Esophagus squamous epithelium (tissue), 5 donors: Measurements from ENCODE around the gene COL27A1. TPM values are rescaled to one million over a fixed set of nuclear protein-coding genes. Genes with fewer than 3 reads are reported as not detected.

Source experiments
- DNase-seq: peaks from one replicate; lab custom pipeline; 2025; lab: John Stamatoyannopoulos, UW
- H3K27ac ChIP-seq, 4 donors: fragments of 200-600 bp; sonication (generic); one replicate each; pipeline ENCODE4 v1.5.1; 2016 to 2019; ENCODE audit warnings: mild to moderate bottlenecking in 1 of 4
- H3K27me3 ChIP-seq, 4 donors: fragments of 200-600 bp; sonication (generic); 1 replicate in 3 of 4; 2 replicates in 1 of 4; pipeline versions ENCODE4 v1.5.1 to v1.6.0; 2017 to 2021; ENCODE audit warnings: antibody characterized with exemption in 1 of 4
- H3K36me3 ChIP-seq, 3 donors: fragments of 200-600 bp; sonication (generic); one replicate each; pipeline ENCODE4 v1.5.1; 2016 to 2019
- H3K4me1 ChIP-seq, 3 donors: fragments of 200-600 bp; sonication (generic); one replicate each; pipeline ENCODE4 v1.5.1; 2017 to 2019
- H3K4me3 ChIP-seq, 4 donors: fragments of 200-600 bp; sonication (generic); 1 replicate in 3 of 4; 2 replicates in 1 of 4; pipeline ENCODE4 v1.5.1; 2016 to 2019; ENCODE audit warnings: mild to moderate bottlenecking in 2 of 4, moderate library complexity in 1 of 4
- H3K9me3 ChIP-seq, 3 donors: fragments of 200-600 bp; sonication (generic); one replicate each; pipeline ENCODE4 v1.5.1; 2016 to 2019
- CTCF ChIP-seq, 6 experiments: fragments of 450-650 bp in 4 of 6; fragments of 200-600 bp in 2 of 6; sonication (generic) in 2 of 6; IDR thresholded peaks; one replicate each; pipeline ENCODE4 v1.5.1; 2016 to 2019; ENCODE audit warnings: antibody characterized with exemption in 6 of 6, mild to moderate bottlenecking in 4 of 6, moderate library complexity in 4 of 6
- POLR2A ChIP-seq, 4 donors: fragments of 450-650 bp; IDR thresholded peaks; one replicate each; pipeline ENCODE4 v1.6.1; 2017; ENCODE audit warnings: antibody characterized with exemption in 4 of 4, mild to moderate bottlenecking in 4 of 4, moderate library complexity in 3 of 4
- WGBS, 2 donors: methylation state at CpG; one replicate each; pipeline ENCODE4 v1.1.5; 2018; 5-methylcytosine and 5-hydroxymethylcytosine counted together
- intact Hi-C: fragments of 100-400 bp; cut with DNase I; formaldehyde crosslinking; loops from one replicate; pipeline ENCODE4 v1.15.0; 2022
- total RNA-seq, 4 donors: library from RNA; depleted of rRNA; stranded (reverse); fragments of >200 nt; gene quantifications; one replicate each; pipeline ENCODE4 v1.1.0, GENCODE V29; 2016
- donor health status: DM: yes; HTN: yes; CAD: no.

COL27A1 gene
- total RNA-seq, 4 donors from 2014 or later: 7.5 to 34.0 (median 12.0) TPM

- Histone ChIP-seq H3K9me3 (no peaks in the 10 kb centered on the region), H3K27ac (no peak overlapping the region), H3K4me1 (peaks cover 0 to 7% (median 0%) of the 10 kb centered on the region in 3 donors), H3K4me3 (no peak overlapping the region), H3K36me3 (peaks cover 0 to 45% (median 0%) of the 10 kb centered on the region in 3 donors), H3K27me3 (no peaks in the 10 kb centered on the region)
- intact Hi-C loops: no loop called here
- TF ChIP-seq POLR2A (IDR thresholded peaks at IDR 0.05): no peak
- 50 to 73% methylated on average over 3 to 5 of the region's 5 CpGs for WGBS, 2 donors
- no peak for DNase-seq
Measured at GRCh38 chr9:114303571-114303970, 148.2 kb downstream of the COL27A1 start.

- no peak for TF ChIP-seq CTCF (IDR thresholded peaks at IDR 0.05)
- TF ChIP-seq POLR2A (IDR thresholded peaks at IDR 0.05): no peak
- Histone ChIP-seq H3K36me3 (peaks cover 0 to 47% (median 0%) of the 10 kb centered on the region in 3 donors), H3K27ac (no peak overlapping the region), H3K4me3 (no peak overlapping the region), H3K4me1 (peaks cover 0 to 7% (median 0%) of the 10 kb centered on the region in 3 donors), H3K9me3 (no peaks in the 10 kb centered on the region), H3K27me3 (no peaks in the 10 kb centered on the region)
- 73 to 90% methylated on average over 2 to 3 of the region's 4 CpGs for WGBS, 2 donors
- intact Hi-C loops: no loop called here
- DNase-seq: no peak
Measured at GRCh38 chr9:114303977-114304376, 148.6 kb downstream of the COL27A1 start.

GRCh38 chr9:114304416-114305188 is 149.3 kb downstream of the COL27A1 start:
- no peak for DNase-seq
- Histone ChIP-seq H3K9me3 (no peaks in the 10 kb centered on the region), H3K4me1 (peaks cover 0 to 7% (median 0%) of the 10 kb centered on the region in 3 donors), H3K4me3 (no peak overlapping the region), H3K27ac (no peak overlapping the region), H3K27me3 (no peaks in the 10 kb centered on the region), H3K36me3 (peaks cover 0 to 44% (median 0%) of the 10 kb centered on the region in 3 donors)
- 75 to 100% methylated on average over 3 to 9 of the region's 10 CpGs for WGBS, 2 donors
- intact Hi-C loops: no loop called here
- no peak for TF ChIP-seq POLR2A (IDR thresholded peaks at IDR 0.05)
- no peak for TF ChIP-seq CTCF (IDR thresholded peaks at IDR 0.05)

- H3K4me3 ChIP-seq: no peak overlapping the region
- WGBS, 2 donors: 74 to 83% methylated on average over 6 of the region's 6 CpGs
- no peak for DNase-seq
- H3K27me3 ChIP-seq: no peaks in the 10 kb centered on the region
- H3K36me3 ChIP-seq: peaks cover 0 to 36% (median 0%) of the 10 kb centered on the region in 3 donors
- intact Hi-C loops: no loop called here
- peaks cover 0 to 7% (median 0%) of the 10 kb centered on the region in 3 donors for H3K4me1 ChIP-seq
- H3K9me3 ChIP-seq: no peaks in the 10 kb centered on the region
- no peak overlapping the region for H3K27ac ChIP-seq
- TF ChIP-seq CTCF (IDR thresholded peaks at IDR 0.05) (no peak), POLR2A (IDR thresholded peaks at IDR 0.05) (no peak)
Measured at GRCh38 chr9:114307899-114308267, 152.5 kb downstream of the COL27A1 start.

- H3K4me1 ChIP-seq: peaks cover 0 to 7% (median 0%) of the 10 kb centered on the region in 3 donors
- no peaks in the 10 kb centered on the region for H3K9me3 ChIP-seq
- no peak overlapping the region for H3K4me3 ChIP-seq
- no peak overlapping the region for H3K27ac ChIP-seq
- DNase-seq: no peak
- TF ChIP-seq POLR2A (IDR thresholded peaks at IDR 0.05): no peak
- TF ChIP-seq CTCF (IDR thresholded peaks at IDR 0.05): no peak
- H3K36me3 ChIP-seq: peaks cover 0 to 36% (median 0%) of the 10 kb centered on the region in 3 donors
- H3K27me3 ChIP-seq: no peaks in the 10 kb centered on the region
- WGBS, 2 donors: 82 to 91% methylated on average over 4 to 8 of the region's 13 CpGs
- intact Hi-C loops: no loop called here
Measured at GRCh38 chr9:114308361-114308950, 153.1 kb downstream of the COL27A1 start.
